T-helper 2 cell treated with Interferon-gamma antibody and Interleukin-4, amounts not matched to agents 100 ng/mL and 5 ng/mL, for 36 hours (primary cell): ENCODE results near the gene HAUS1. TPM values are rescaled to one million over a fixed set of nuclear protein-coding genes. Genes with fewer than 3 reads are reported as not detected.
"Not testable (repeated sequence)": the region's sequence is repeated elsewhere in the genome, so short reads cannot be mapped to it uniquely, and the experiment has no call there.

Experiments
- intact Hi-C: fragments of 100-400 bp; cut with micrococcal nuclease; formaldehyde crosslinking; loops from one replicate; pipeline ENCODE4 v1.15.1; 2023
- total RNA-seq: library from RNA; stranded (reverse); gene quantifications from 2 replicates; pipeline ENCODE4 v1.2.3, GENCODE V29; 2022

HAUS1 gene
- total RNA-seq, 1 donor from 2014 or later, result 58.1 TPM

DNA sequence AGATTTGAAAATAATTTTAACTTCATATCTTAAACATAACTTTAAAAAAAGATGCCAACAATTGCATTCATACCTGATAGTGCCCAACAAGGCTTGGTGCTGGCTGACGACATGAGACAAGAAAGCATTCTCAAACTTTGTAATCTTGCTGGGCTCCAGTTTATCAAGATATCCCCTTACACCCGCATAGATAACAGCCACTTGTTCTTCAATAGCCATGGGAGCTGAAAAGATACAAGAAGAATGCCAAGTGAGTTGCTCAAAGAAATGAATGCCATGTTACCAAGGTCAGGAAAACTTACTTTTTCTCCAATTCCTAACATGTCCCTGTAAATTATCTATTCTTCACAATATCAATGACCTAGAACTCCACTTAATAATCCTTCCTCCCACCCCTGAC lies 19.8 kb upstream of the HAUS1 start:
- intact Hi-C loops, result no loop called here

DNA sequence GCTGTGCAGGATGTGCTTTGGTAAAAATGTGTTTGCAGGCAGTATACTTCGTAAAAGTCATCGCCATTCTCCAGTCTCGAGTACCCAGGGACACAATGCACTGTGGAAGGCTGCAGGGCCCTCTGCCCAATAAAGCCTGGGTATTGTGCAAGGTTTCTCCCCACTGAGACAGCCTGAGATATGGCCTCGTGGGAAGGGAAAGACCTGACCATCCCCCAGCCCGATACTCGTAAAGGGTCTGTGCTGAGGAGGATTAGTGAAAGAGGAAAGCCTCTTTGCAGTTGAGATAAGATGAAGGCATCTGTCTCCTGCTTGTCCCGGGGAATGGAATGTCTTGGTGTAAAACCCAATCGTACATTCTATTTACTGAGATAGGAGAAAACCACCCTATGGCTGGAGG lies 15.7 kb upstream of the HAUS1 start:
- intact Hi-C loops, result not testable (repeated sequence)

DNA sequence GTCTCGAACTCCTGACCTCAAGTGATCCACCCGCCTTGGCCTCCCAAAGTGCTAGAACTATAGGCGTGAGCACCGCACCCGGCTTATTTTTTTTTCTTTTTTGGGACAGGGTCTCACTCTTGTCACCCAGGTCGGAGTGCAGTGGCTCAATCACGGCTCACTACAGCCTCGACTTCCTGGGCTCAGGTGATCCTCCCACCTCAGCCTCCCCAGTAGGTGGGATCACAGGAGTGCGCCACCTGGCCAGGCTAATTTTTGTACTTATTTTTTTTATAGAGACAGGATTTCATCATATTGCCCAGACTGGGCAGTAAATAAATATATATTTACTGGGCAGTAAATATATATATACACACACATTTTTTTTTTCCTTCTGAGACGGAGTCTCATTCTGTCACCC lies 8.7 kb upstream of the HAUS1 start:
- intact Hi-C loops, result loop anchor here (5.0 kb wide), 1 partner anchor 117 kb away; no protein-coding TSS in a partner anchor

DNA sequence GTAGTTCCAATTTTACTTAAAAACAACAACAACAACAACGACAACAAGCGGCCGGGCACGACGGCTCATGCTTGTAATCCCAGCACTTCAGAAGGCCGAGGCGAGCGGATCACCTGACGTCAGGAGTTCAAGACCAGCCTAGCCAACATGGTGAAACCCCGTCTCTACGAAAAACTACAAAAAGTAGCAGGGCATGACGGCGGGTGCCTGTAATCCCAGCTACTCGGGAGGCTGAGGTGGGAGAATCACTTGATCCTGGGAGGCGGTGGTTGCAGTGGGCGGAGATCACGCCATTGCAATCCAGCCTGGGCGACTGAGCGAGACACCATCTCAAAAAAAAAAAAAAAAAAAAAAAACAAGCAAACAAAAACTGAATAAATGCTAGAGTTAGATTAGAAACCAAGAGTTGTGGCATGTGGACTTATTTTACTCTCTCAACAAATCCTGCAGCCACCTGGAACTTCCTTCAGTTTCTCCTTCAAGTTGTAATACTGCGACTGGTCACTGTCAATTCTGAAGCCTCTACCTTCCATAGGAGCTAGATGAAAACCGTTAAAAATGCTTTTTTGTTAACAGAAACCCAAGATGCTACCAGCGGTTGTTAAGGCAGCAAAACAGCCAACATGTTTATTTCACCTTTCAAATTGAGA lies 7.4 kb upstream of the HAUS1 start:
- intact Hi-C loops, result loop anchor here (5.0 kb wide), 1 partner anchor 116 kb away; no protein-coding TSS in a partner anchor

DNA sequence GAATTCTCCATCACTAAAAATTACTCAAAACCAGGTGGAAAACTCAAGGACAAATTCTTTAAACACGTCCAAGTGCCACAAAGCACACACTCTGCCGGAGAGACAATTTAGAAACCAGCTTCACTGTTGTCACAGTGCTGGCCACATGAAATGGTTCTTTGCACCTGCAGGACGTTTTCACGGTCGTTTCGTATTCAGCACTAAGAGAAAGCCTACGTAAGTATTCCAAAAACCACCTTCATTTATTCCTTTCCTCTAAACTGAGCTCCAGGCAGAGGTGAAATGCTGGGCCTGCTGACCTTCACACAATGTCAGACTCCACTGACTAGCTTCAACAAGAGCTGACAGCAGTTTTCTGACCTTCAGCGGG lies 6.8 kb upstream of the HAUS1 start:
- intact Hi-C loops, result loop anchor here (5.0 kb wide), 1 partner anchor 115 kb away; no protein-coding TSS in a partner anchor

DNA sequence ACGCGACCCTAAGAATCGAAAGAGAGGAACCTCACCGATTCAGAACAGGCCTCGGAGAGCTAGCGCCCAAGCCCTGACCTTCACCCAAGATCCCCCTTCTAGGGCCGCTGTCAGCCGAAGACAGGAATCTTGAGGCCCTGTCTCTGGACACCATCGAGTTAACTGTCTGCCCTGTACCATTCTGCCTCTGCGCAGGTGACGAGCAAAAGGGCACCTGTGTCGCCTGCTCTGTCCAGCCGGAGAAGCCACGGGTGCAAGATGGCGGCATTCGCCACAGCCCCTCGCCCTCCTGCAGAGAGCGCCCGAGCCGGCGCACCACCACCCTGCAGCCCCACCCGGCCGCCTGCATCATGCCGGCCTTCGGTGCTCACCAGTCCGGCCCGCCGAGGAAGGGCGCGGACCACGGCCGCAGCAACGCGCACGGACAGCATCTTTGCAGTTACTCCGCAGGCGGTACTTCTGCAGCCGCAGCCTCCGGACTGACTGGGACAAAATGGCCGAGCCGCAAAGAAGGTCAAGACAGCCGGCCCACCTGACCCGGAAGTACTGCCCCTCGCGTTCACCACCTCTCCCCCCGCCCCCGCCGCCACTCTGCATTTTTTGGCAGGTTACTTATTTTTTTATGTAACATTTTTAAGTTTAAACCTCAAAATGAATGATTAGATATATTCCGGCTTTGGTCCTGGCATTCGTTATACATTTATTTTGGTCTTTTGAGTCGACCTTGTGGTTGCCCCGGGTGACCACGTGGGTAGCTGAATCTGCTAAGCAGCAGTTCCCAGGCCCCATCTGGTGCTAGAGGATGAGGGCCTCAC lies 6.2 kb upstream of the HAUS1 start, which contains the start of gene ATP5F1A:
TSS of gene ATP5F1A (minus strand) at position 496 of the 815 bp plus-strand sequence. CDS start at position 431, 65 bp downstream.
- intact Hi-C loops, result loop anchor here (1.0 to 5.0 kb wide), 2 partner anchors 75 to 114 kb away; no protein-coding TSS in a partner anchor

DNA sequence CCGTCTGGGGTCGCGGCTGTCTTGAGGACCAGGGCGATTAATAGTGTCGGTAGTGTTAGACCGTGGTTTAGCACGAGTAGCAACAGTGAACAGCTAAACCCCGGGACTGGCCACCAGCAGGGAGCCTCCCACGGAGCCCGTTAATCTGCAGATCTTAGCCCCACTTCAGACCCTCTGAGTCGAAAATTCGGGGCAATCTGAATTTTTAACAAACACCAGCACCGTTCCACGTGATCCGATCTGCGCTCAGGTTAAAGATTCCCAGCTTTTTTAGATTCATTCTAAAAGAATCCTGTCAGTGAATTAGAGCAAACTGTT lies 5.6 kb upstream of the HAUS1 start:
- intact Hi-C loops, result loop anchor here (1.0 to 5.0 kb wide), 2 partner anchors 75 to 114 kb away; no protein-coding TSS in a partner anchor

DNA sequence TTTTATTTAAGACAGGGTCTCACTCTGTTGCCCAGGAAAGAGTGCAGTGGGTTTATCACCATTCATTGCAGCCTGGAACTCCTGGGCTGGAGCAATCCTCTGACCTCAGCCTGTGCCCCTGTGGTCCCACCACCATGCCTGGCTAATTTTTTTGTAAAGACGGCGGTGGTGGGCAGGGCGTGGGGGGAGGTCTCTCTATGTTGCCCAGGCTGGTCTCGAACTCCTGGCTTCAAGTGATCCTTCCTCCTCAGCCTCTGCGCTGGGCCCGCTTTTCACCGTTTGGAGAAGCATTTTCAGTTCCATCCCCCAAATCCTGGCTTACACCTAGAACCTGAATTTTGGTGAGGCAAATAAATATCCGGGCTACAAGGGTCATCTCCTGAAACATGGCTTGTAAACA lies 4.7 kb upstream of the HAUS1 start:
- intact Hi-C loops, result loop anchor here (5.0 kb wide), 1 partner anchor 113 kb away; no protein-coding TSS in a partner anchor

DNA sequence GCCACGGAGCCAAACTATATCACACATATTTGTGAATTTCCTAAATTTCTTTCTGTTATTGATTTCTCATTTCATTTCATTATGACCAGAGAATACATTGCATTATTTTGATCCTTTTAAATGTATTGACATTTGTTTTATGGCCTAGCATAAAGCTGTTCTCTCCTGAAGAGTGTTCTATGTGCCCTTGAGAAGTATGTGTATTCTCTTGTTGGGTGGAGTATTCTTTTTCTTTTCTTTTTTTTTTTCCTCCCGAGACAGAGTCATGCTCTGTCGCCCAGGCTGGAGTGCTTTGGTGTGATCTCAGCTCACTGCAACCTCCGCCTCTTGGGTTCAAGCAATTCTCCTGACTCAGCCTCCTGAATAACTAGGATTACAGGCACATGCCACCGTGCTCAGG lies 5.2 kb downstream of the HAUS1 start:
- intact Hi-C loops, result no loop called here

DNA sequence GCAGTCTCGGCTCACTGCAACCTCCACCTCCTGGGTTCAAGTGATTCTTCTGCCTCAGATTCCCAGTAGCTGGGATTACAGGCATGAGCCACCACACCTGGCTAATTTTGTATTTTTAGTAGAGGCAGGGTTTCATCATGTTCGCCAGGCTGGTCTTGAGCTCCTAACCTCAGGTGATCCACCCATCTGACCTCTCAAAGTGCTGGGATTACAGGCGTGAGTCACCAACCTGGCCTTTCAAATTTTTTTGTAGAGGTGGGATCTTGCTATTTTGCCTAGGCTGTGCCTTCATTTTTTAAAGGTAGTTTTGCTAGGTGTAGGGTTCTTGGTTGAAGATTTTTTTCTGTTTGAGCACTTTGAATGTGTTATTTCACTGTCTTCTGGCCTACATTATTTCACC lies 6.2 kb downstream of the HAUS1 start:
- intact Hi-C loops, result no loop called here

DNA sequence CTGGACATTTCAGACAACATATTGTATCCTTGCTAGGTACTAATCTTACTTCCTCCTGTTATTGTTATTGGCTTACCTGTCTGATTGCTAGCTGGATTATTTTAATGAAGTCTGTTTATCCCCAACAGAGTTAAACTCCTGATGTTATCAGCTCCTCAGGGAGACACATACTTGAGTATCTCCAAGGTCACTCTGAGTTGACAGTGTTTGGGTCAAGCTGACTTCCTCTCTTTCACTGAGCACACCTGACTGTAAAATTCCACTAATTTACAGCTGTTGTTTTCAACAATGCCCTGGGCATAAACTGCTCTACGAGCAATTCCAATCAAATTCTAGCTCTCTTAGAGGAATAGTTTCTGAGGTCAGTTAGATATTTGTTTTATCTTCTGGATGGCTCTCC lies 9.6 kb downstream of the HAUS1 start:
- intact Hi-C loops, result no loop called here

DNA sequence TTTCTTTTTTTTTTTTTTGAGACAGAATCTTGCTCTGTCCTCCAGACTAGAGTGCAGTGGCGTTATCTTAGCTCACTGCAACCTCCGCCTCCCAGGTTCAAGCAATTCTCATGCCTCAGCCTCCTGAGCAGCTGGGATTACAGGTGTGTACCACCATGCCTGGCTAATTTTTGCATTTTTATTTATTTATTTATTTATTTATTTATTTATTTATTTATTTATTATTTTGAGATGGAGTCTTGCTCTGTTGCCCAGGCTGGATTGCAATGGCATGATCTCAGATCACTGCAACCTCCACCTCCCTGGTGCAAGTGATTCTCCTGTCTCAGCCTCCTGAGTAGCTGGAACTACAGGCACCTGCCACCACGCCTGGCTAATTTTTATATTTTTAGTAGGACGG lies 22.4 kb downstream of the HAUS1 start:
- intact Hi-C loops, result not testable (repeated sequence)

DNA sequence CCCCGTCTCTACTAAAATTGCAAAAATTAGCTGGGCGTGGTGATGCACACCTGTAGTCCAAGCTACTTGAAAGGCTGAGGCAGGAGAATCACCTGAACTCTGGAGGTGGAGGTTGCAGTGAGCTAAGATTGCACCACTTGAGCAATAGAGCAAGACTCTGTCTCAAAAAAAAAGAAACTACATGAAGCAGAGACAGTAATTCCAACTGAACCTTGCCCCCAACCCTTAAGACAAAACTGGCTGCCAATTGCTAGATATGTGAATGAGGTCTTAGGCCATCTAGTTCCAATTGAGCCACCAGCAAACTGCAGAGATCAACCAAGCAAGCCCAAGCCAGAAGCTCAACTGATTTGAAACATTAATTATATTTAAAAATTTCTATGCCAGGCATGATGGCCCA lies 25.9 kb downstream of the HAUS1 start:
- intact Hi-C loops, result no loop called here

DNA sequence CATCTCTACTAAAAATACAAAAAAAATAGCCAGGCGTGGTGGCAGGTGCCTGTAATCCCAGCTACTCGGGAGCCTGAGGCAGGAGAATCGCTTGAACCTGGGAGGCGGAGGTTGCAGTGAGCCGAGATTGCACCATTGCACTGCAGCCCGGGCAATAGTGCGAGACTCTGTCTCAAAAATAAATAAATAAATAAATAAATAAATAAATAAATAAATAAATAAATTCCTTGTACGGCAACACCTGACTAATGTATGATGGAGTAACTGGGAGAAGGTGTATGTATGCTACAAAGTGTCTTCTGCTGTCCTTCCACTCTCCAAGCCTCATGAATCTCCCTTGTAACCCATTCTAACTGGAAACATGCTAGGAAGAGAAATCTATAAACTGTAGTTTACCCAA lies 26.4 kb downstream of the HAUS1 start:
- intact Hi-C loops, result not testable (repeated sequence)

DNA sequence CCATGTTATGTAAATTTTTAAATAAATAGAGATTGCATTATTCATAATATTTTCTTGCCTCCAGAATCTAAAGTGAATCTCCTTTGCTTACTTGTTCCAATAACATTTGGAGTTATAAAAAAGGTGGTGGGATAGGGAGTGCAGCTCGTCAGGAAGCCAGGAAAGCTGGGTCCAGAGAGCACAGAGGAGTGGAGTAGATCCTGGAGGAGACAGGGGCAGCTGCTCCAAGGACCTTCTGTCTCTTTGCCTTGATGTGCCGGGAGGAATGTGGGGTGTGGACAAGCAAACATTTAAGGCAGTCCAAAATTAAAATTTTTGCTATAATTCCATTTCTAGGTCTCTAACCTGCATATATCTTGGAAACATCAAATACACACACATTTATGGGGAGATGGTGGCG lies 29.3 kb downstream of the HAUS1 start:
- intact Hi-C loops, result no loop called here

DNA sequence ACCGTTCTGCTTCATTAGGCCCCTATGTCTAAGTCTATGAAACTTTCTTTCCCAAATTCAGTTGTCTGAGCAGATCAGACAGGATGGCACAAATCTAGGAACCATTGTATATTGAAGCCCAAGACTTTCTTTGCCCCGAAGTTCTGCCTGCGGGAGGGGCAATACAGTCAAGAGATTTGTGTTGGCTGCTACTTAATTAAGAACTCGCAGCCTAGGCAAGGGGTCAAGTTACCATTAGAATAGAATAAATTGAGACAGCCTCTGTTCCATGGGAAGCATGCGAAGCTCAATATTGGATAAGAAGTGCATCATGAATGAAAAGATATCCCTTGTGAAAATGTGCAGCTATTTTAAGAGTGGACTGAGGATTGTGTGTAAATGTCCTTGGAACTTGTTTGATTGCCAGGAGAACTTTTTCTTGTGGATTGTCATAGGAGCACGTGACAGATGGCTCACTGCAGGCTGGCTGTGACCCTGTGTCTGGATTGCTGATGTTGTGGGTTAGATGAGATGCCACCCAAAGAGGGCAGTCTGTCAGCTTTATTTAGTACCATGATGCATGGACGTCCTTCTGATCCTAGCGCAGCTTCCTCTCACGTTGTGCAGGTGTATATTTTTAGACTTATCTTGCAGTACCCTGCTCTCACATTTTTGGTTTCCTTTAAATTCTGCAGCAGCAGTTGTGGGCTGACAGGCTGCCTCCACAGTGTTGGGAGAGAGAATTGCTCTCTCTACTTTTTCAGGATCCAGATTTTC lies 30.9 kb downstream of the HAUS1 start:
- intact Hi-C loops, result no loop called here

DNA sequence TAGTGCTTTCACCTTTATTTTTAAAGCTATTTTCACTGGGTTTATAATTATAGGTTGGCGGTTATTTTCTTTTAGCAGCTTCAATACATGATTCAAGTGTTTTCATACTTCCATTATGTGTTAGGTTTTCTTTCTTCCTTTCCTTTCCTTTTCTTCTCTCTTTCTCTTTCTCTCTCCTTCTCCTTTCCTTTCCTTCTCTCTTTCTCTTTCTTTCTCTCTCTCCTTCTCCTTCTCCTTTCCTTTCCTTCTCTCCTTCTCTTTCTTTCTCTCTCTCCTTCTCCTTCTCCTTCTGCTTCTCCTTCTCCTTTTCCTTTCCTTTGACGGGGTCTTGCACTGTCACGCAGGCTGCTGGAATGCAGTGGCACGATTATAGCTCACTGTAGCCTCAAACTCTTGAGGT lies 36.0 kb downstream of the HAUS1 start:
- intact Hi-C loops, result no loop called here

DNA sequence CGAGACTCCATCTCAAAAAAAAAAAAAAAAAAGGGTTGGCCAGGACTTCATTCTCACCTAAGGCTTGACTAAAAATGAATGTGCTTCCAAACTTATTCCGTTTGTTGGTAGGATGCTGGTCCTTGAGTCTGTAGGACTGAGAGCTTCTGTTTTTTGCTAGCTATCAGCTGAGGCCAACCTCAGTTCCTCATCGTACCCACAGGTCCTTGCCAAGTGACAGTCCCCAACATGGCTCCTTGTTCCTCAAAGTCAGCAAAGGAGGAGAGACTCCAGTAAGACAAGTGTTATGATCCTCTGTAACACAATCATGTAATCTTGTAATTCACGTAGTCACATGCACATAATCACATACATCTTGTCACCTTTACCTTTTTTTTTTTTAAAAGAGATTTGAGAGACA lies 37.0 kb downstream of the HAUS1 start:
- intact Hi-C loops, result no loop called here

DNA sequence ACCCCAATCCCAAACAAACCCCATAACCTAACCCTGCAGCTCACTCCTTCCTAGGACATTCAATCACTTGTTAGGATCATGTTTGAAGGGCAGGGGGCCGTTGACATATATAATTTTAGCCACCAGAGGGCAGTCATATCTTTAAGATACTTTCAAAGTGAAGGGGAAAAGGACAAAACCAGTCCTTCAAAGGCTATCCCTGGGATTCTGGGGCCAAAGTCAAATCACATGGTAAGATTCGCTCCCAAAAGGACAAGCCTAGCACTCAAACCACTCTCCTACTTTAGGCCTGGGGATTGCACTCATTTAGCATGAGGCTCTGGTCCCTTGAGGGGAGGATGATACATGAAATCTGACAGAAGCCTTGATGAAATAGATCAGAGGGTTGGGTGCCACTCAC lies 44.6 kb downstream of the HAUS1 start:
- intact Hi-C loops, result loop anchor here (1.0 to 2.0 kb wide), 4 partner anchors 24 to 509 kb away; no protein-coding TSS in a partner anchor

DNA sequence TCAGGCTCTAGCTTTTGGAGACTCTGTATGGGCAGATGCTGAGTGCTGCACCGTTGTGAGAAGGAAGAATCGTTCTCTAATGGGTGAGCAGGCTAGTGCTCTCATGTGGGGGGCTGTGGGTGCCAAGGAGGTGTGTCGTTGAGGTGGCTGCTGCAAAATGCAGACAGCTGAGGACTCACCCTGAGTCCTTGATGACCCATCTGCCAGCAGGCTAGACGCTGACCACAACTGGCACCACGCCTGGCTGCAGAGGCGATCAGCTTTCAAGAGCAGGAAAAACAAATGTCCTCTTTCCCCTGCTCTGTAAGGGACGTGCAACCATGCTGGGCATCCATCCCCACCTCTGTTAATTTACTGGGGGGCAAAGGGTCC lies 48.2 kb downstream of the HAUS1 start:
- intact Hi-C loops, result loop anchor here (10.0 kb wide), 1 partner anchor 192 kb away; no protein-coding TSS in a partner anchor

DNA sequence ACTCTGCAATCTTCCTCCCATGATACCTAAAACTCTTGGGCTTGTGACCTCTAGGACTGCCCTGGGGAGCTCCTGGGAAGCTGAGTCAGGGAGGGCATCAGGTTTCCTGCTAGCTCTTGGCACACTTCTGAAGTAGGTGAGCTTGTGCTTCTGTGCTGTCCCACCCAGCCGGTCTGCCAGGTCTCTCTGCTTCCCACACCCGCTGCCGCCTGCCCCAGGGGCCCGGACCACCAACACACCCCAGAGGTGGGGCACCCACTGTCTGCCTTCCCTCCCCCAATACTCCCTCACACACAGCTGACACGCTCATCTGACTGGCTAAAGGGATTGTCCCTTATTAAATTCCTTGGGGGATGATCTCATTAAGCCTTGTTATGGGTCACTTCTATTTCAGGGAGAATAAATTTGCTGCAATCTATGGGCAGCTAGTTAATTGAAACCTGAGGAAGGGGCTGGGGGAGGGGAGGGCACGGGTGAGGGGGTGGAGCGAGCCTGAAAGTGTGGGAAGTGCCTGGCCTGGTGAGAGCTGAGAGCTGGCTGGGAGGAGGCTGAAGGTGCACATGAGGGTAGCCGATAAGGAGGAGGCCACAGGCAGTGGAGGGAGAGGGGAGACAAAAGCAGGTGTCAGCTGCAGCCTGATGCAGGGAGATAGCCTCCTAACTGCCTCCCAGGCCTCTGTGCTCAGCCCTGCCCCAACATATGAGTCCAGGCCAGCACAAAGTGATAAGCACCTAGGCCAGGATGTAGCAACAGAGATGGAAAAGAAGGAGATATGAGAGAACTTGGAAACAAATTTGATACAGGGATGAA lies 48.8 kb downstream of the HAUS1 start:
- intact Hi-C loops, result loop anchor here (10.0 kb wide), 1 partner anchor 192 kb away; no protein-coding TSS in a partner anchor
